Common myeloid progenitor, CD34-positive (primary cell): ENCODE results near the gene CCDC138.

Source experiments
- CTCF ChIA-PET: fragments of 350-600 bp; sonication (Branson Sonifier 250); formaldehyde crosslinking; loops from one replicate; lab custom pipeline; 2021; ENCODE audit warnings: antibody characterized with exemption; lab: Charles Lee
- POLR2A ChIA-PET: fragments of 350-600 bp; sonication (Branson Sonifier 250); formaldehyde crosslinking; loops from one replicate; lab custom pipeline; 2021; ENCODE audit warnings: antibody characterized with exemption; lab: Charles Lee
- DNase-seq, 3 donors: peaks; one replicate each; pipeline versions ENCODE4 v3.0.0 to v3.0.0-alpha.2; 2013
- H3K27ac ChIP-seq, 2 experiments: 1 replicate in 1 of 2; 2 replicates in 1 of 2; pipeline ENCODE4 v1.7.0; 2013; ENCODE audit warnings: inconsistent platforms in 2 of 2, low read length in 2 of 2, mild to moderate bottlenecking in 2 of 2, low read depth in 1 of 2, moderate library complexity in 1 of 2; ENCODE audit not compliant: severe bottlenecking in 2 of 2, insufficient read depth in 1 of 2, poor library complexity in 1 of 2
- H3K27me3 ChIP-seq, 5 experiments: replicated peaks in 2 of 5; 1 replicate in 3 of 5; 2 replicates in 2 of 5; pipeline versions ENCODE4 v1.6.1 to v1.7.0; 2013; ENCODE audit warnings: low read length in 4 of 5, mild to moderate bottlenecking in 2 of 5, moderate library complexity in 2 of 5, inconsistent platforms in 1 of 5; ENCODE audit not compliant: insufficient read depth in 5 of 5, control insufficient read depth in 4 of 5
- H3K36me3 ChIP-seq, 4 experiments: 1 replicate in 2 of 4; 2 replicates in 2 of 4; pipeline versions ENCODE4 v1.6.1 to v1.7.0; 2013; ENCODE audit warnings: low read length in 3 of 4, control low read depth in 1 of 4, mild to moderate bottlenecking in 1 of 4; ENCODE audit not compliant: control insufficient read depth in 4 of 4, insufficient read depth in 4 of 4
- H3K4me1 ChIP-seq, 4 experiments: 1 replicate in 3 of 4; 2 replicates in 1 of 4; pipeline versions ENCODE4 v1.6.1 to v1.7.1; 2013; ENCODE audit warnings: low read length in 3 of 4, mild to moderate bottlenecking in 3 of 4, control low read depth in 1 of 4, inconsistent platforms in 1 of 4, moderate library complexity in 1 of 4; ENCODE audit not compliant: control insufficient read depth in 4 of 4, insufficient read depth in 4 of 4; ENCODE audit errors: control extremely low read depth in 1 of 4
- H3K4me3 ChIP-seq, 7 experiments: 1 replicate in 4 of 7; 2 replicates in 3 of 7; pipeline versions ENCODE4 v1.5.1 to v1.7.0; 2013; ENCODE audit warnings: mild to moderate bottlenecking in 7 of 7, low read length in 6 of 7, moderate library complexity in 6 of 7, inconsistent platforms in 2 of 7, low read depth in 2 of 7, control low read depth in 1 of 7; ENCODE audit not compliant: insufficient read depth in 4 of 7, control insufficient read depth in 1 of 7; ENCODE audit errors: extremely low read depth in 1 of 7
- H3K9me3 ChIP-seq, 5 experiments: 1 replicate in 4 of 5; 2 replicates in 1 of 5; pipeline versions ENCODE4 v1.6.1 to v1.7.1; 2013; ENCODE audit warnings: low read length in 4 of 5, mild to moderate bottlenecking in 2 of 5, inconsistent platforms in 1 of 5, low read depth in 1 of 5, moderate library complexity in 1 of 5; ENCODE audit not compliant: control insufficient read depth in 4 of 5, insufficient read depth in 2 of 5; ENCODE audit errors: control extremely low read depth in 1 of 5
- whole genome bisulfite sequencing: methylation state at CpG from one replicate; pipeline ENCODE4 v1.1.5; 2013; ENCODE audit not compliant: insufficient coverage; 5-methylcytosine and 5-hydroxymethylcytosine counted together

CCDC138 gene

DNA sequence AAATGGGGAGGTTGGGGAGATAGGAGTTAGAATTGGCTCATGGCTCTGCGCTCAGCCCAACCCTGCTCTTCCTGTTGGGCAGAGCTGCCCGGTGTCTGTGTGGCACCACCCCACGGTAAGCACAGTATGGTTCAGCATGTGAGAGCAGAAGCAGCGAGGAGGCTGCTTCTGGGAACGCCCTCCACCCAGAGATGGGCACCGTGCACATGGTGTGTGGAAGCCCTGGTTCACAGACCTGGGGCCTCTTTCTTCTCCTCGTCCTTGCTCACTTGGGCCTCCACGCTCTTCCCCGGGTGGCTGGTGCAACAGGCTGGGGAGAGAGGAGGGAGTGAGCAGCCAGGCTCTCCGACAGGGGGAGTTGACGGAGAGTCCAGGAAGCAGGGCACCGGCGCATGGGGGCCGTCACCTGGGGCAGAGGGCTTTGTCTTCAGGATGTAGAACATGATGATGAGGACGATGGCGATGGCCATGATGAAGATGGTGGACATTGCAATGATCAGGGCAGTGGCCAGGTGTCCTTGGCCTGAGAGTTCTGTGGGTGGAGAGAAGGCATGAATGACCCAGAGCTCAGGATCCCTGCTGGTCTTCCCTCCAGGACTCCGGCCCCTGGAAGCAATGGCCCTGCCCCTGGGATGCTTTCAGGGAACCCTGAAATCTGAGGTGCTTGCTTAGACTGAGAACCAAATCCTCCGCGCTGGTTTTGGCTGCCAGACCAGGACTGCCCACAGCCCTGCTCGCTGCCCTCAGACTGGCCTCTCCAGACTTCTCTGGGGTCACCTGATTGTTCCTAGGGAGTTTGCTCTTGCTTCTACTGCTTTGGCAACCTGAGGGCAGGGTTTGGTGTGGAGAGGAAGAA, 124.2 kb downstream of the CCDC138 start:
- no peaks in the 10 kb centered on the region for H3K36me3 ChIP-seq
- H3K27me3 ChIP-seq = no peaks in the 10 kb centered on the region
- H3K27ac ChIP-seq = no peak overlapping the region
- no peaks in the 10 kb centered on the region for H3K9me3 ChIP-seq
- CTCF ChIA-PET = no interaction called here
- DNase-seq = no peak
- H3K4me3 ChIP-seq = no peak overlapping the region
- POLR2A ChIA-PET = no interaction called here
- WGBS = 86% methylated on average over 13 of the region's 20 CpGs
- peaks cover 0 to 10% (median 3%) of the 10 kb centered on the region in 4 experiments for H3K4me1 ChIP-seq

GRCh38 chr2:108911401-108911800, 124.8 kb downstream of the CCDC138 start:
- POLR2A ChIA-PET = no interaction called here
- CTCF ChIA-PET = no interaction called here
- no peaks in the 10 kb centered on the region for H3K9me3 ChIP-seq
- H3K36me3 ChIP-seq = no peaks in the 10 kb centered on the region
- H3K4me3 ChIP-seq = no peak overlapping the region
- H3K4me1 ChIP-seq = peaks cover 0 to 10% (median 3%) of the 10 kb centered on the region in 4 experiments
- H3K27ac ChIP-seq = no peak overlapping the region
- 96% methylated on average over 4 of the region's 5 CpGs for WGBS
- no peak for DNase-seq
- no peaks in the 10 kb centered on the region for H3K27me3 ChIP-seq

DNA sequence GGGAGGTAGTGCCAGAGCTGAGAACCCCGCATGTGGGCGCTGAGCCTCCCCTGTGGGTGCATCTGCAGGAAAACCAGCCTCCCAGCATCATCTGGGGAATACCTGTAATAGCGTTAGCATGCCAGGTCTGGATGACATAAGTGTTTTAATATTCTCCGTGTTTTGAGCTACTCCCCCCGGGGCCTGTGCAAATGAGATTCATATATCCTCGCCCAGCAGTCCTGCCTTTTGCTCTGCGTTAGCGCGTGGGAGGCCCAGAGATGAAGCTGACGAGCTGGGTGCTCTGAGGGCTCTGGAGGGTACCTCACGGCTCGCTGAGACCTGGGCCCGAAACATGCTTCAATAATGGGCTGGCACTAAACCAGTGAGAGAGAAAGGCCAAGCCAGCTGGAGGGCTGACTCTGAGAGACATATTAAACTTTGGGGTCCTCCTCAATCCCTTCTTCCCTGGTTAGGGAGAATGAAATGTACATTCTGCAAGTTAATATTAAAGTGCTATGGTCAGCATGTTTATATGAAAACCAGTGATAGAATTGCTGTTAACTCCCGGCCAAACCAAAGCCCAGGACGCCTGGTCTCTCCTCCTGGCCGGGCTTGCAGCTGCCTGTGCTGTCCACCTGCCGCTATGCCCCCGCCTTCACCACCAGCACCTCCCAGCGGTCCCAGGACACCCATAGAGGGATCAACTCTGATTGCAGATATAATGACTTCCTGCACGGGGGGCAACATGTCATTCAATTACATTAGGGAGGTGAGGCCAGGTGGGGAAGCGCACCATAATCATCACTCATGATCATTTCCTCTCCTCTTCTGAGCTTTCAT, 125.4 kb downstream of the CCDC138 start:
- POLR2A ChIA-PET = no interaction called here

DNA sequence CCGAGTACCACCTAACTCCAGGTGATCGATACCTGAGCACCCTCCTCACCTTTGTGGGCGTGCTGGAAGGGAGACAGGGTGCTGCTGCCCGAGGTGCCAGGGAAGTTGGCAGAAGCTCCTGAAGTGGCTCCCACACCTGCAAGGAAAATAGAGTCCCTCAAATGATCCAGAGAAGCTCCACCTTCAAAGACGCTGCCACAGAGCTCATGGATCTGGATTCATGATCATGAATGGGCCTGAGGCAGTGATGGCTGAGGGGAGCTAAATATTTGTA, 126.0 kb downstream of the CCDC138 start:
- ChIA-PET POLR2A (no interaction called here), CTCF (interaction anchor here (0.7 kb wide), 1 partner anchor 11 kb away, joined by 6 read pairs; no protein-coding TSS in a partner anchor)
- Histone ChIP-seq H3K9me3 (no peaks in the 10 kb centered on the region), H3K4me3 (no peak overlapping the region), H3K4me1 (peaks cover 0 to 10% (median 5%) of the 10 kb centered on the region in 4 experiments), H3K27me3 (no peaks in the 10 kb centered on the region), H3K36me3 (no peaks in the 10 kb centered on the region), H3K27ac (no peak overlapping the region)
- DNase-seq = no peak
- WGBS = 97% methylated on average over 5 of the region's 5 CpGs

More for the DNA sequence above, 125.4 kb downstream of the CCDC138 start:
- CTCF ChIA-PET = interaction anchor here (0.7 kb wide), 1 partner anchor 12 kb away, joined by 6 read pairs; no protein-coding TSS in a partner anchor
- 87% methylated on average over 20 of the region's 21 CpGs for WGBS
- no peaks in the 10 kb centered on the region for H3K27me3 ChIP-seq
- no peak for DNase-seq
- no peaks in the 10 kb centered on the region for H3K36me3 ChIP-seq
- H3K9me3 ChIP-seq = no peaks in the 10 kb centered on the region
- no peak overlapping the region for H3K4me3 ChIP-seq
- no peak overlapping the region for H3K27ac ChIP-seq
- H3K4me1 ChIP-seq = peaks cover 0 to 10% (median 5%) of the 10 kb centered on the region in 4 experiments

GRCh38 chr2:108916122-108916795, 129.7 kb downstream of the CCDC138 start:
- no peak overlapping the region for H3K4me3 ChIP-seq
- no peaks in the 10 kb centered on the region for H3K27me3 ChIP-seq
- H3K9me3 ChIP-seq = no peaks in the 10 kb centered on the region
- H3K4me1 ChIP-seq = peaks cover 0 to 3% (median 1%) of the 10 kb centered on the region in 4 experiments
- H3K36me3 ChIP-seq = no peaks in the 10 kb centered on the region
- POLR2A ChIA-PET = no interaction called here
- no peak for DNase-seq
- CTCF ChIA-PET = interaction anchor here (0.9 to 2.1 kb wide), 4 partner anchors 11 to 25 kb away, joined by 3 to 6 read pairs (median 5); no protein-coding TSS in a partner anchor
- 79% methylated on average over 11 of the region's 15 CpGs for WGBS
- no peak overlapping the region for H3K27ac ChIP-seq

- no peaks in the 10 kb centered on the region for H3K36me3 ChIP-seq
- ChIA-PET POLR2A (no interaction called here), CTCF (interaction anchor here (0.9 to 2.1 kb wide), 4 partner anchors 13 to 28 kb away, joined by 3 to 6 read pairs (median 4); no protein-coding TSS in a partner anchor)
- no peak overlapping the region for H3K27ac ChIP-seq
- H3K4me1 ChIP-seq = peaks cover 0 to 3% (median 1%) of the 10 kb centered on the region in 4 experiments
- no peaks in the 10 kb centered on the region for H3K9me3 ChIP-seq
- no peak overlapping the region for H3K4me3 ChIP-seq
- DNase-seq = peak in 2 of 3 donors; percentile 29 to 39
- WGBS = 60% methylated on average over 14 of the region's 14 CpGs
- H3K27me3 ChIP-seq = no peaks in the 10 kb centered on the region
Measured at GRCh38 chr2:108916796-108917421, 130.3 kb downstream of the CCDC138 start.
